IMR-90 (cell line): Measurements from ENCODE around the gene KLC4. TPM values are rescaled to one million over a fixed set of nuclear protein-coding genes. Genes with fewer than 3 reads are reported as not detected.
"Not testable (repeated sequence)": the region's sequence is repeated elsewhere in the genome, so short reads cannot be mapped to it uniquely, and the experiment has no call there.

Experiments used
- ATAC-seq: fragments of 200-7000 bp; cut with Tn5 transposase; 2 replicates; pipeline ENCODE4 v1.9.1; 2020; ENCODE audit warnings: low read depth, mild to moderate bottlenecking, moderate library complexity
- BruUV-seq: library from RNA; stranded (reverse); fragments of 400-500 nt; replicated peaks from 2 replicates; lab custom pipeline; 2021; lab: Mats Ljungman, UMichigan
- CTCF ChIA-PET: fragments of 300-600 bp; formaldehyde crosslinking; extraction: SDS; loops from one replicate; lab custom pipeline; 2021; ENCODE audit warnings: antibody characterized with exemption; lab: Yijun Ruan, JAX
- POLR2A ChIA-PET: fragments of 300-600 bp; sonication (Branson Sonifier 250); formaldehyde crosslinking; loops from one replicate; lab custom pipeline; 2022; ENCODE audit warnings: antibody characterized with exemption; ENCODE audit not compliant: unreplicated experiment; lab: Charles Lee
- DNase-seq: peaks from one replicate; pipeline ENCODE4 v3.0.0; 2013
- H2AFZ ChIP-seq: replicated peaks from 2 replicates; pipeline ENCODE3; 2013; ENCODE audit warnings: low read length, mild to moderate bottlenecking; ENCODE audit not compliant: poor library complexity
- H2AK5ac ChIP-seq: 2 replicates; pipeline ENCODE4 v1.6.1; 2013; ENCODE audit warnings: low read depth, low read length, inconsistent platforms
- H2AK9ac ChIP-seq: replicated peaks from 2 replicates; pipeline ENCODE3; 2013; ENCODE audit warnings: mild to moderate bottlenecking, low read depth, low read length, moderate library complexity; ENCODE audit not compliant: poor library complexity
- H2BK120ac ChIP-seq: 2 replicates; pipeline ENCODE4 v1.6.1; 2013; ENCODE audit warnings: low read depth, low read length, inconsistent platforms
- H2BK15ac ChIP-seq: 3 replicates; pipeline ENCODE4 v1.6.1; 2013; ENCODE audit warnings: low read depth, low read length, inconsistent platforms
- H2BK20ac ChIP-seq: 2 replicates; pipeline ENCODE4 v1.6.1; 2013; ENCODE audit warnings: low read depth, mild to moderate bottlenecking, inconsistent platforms, low read length, moderate library complexity
- H2BK5ac ChIP-seq: 2 replicates; pipeline ENCODE4 v1.6.1; 2013; ENCODE audit warnings: mild to moderate bottlenecking, low read depth, low read length, inconsistent platforms; ENCODE audit not compliant: poor library complexity, severe bottlenecking
- H3K14ac ChIP-seq: replicated peaks from 2 replicates; pipeline ENCODE4 v1.6.1; 2013; ENCODE audit warnings: low read depth, low read length, inconsistent platforms
- H3K18ac ChIP-seq: 2 replicates; pipeline ENCODE4 v1.6.1; 2013; ENCODE audit warnings: low read depth, low read length, control low read depth
- H3K23ac ChIP-seq: 2 replicates; pipeline ENCODE4 v1.6.1; 2013; ENCODE audit warnings: low read depth, low read length, inconsistent platforms
- H3K27ac ChIP-seq: 2 replicates; pipeline ENCODE4 v1.5.1; 2013; ENCODE audit warnings: mild to moderate bottlenecking, control low read depth, low read length; ENCODE audit not compliant: insufficient read depth
- H3K27me3 ChIP-seq: 2 replicates; pipeline ENCODE4 v1.6.1; 2013; ENCODE audit warnings: low read length; ENCODE audit not compliant: control insufficient read depth, insufficient read depth
- H3K36me3 ChIP-seq: 2 replicates; pipeline ENCODE4 v1.6.1; 2013; ENCODE audit warnings: low read length, mixed read lengths; ENCODE audit not compliant: control insufficient read depth, insufficient read depth
- H3K4ac ChIP-seq: 2 replicates; pipeline ENCODE4 v1.6.1; 2013; ENCODE audit warnings: low read depth, low read length, inconsistent platforms
- H3K4me1 ChIP-seq: 2 replicates; pipeline ENCODE4 v1.6.1; 2013; ENCODE audit warnings: low read length, mixed read lengths; ENCODE audit not compliant: control insufficient read depth, insufficient read depth
- H3K4me2 ChIP-seq: 2 replicates; pipeline ENCODE4 v1.6.1; 2013; ENCODE audit warnings: low read depth, mild to moderate bottlenecking, control low read depth, low read length, moderate library complexity
- H3K4me3 ChIP-seq: 2 replicates; pipeline ENCODE4 v1.5.1; 2013; ENCODE audit warnings: low read depth, mild to moderate bottlenecking, control low read depth, low read length, moderate library complexity; ENCODE audit not compliant: insufficient read depth
- H3K56ac ChIP-seq: 2 replicates; pipeline ENCODE4 v1.6.1; 2013; ENCODE audit warnings: low read length, inconsistent platforms; ENCODE audit not compliant: insufficient read depth; ENCODE audit errors: extremely low read depth
- H3K79me1 ChIP-seq, 2 experiments: 2 replicates each; pipeline ENCODE4 v1.6.1; 2013; ENCODE audit warnings: low read length in 2 of 2, inconsistent platforms in 1 of 2, low read depth in 1 of 2
- H3K9ac ChIP-seq: 2 replicates; pipeline ENCODE4 v1.6.1; 2013; ENCODE audit warnings: low read depth, low read length, control low read depth
- H3K9me1 ChIP-seq: 2 replicates; pipeline ENCODE4 v1.6.1; 2013; ENCODE audit warnings: low read length, inconsistent platforms; ENCODE audit not compliant: insufficient read depth
- H3K9me3 ChIP-seq: 2 replicates; pipeline ENCODE4 v1.6.1; 2013; ENCODE audit warnings: low read length; ENCODE audit not compliant: control insufficient read depth, insufficient read depth
- H4K20me1 ChIP-seq: 2 replicates; pipeline ENCODE4 v1.6.1; 2013; ENCODE audit warnings: low read length, inconsistent platforms; ENCODE audit not compliant: insufficient read depth
- H4K5ac ChIP-seq: 2 replicates; pipeline ENCODE4 v1.6.1; 2013; ENCODE audit warnings: mild to moderate bottlenecking, low read depth, low read length, control low read depth
- H4K8ac ChIP-seq, 2 experiments: 2 replicates each; pipeline ENCODE4 v1.6.1; 2013; ENCODE audit warnings: low read depth in 2 of 2, low read length in 2 of 2, control low read depth in 1 of 2, inconsistent platforms in 1 of 2
- H4K91ac ChIP-seq: 2 replicates; pipeline ENCODE4 v1.6.1; 2013; ENCODE audit warnings: low read depth, low read length, inconsistent platforms; ENCODE audit not compliant: insufficient read depth
- RAD21 ChIP-seq: IDR thresholded peaks from 2 replicates; pipeline ENCODE4 v1.6.1; 2012; ENCODE audit warnings: low read length, improper control_type of control experiment
- WGBS, 2 experiments: methylation state at CpG; one replicate each; pipeline versions ENCODE4 v1.1.5 to v1.1.7; 2013; ENCODE audit warnings: missing lambda C conversion rate in 2 of 2; ENCODE audit not compliant: insufficient read length in 1 of 2; ENCODE audit errors: extremely low coverage in 2 of 2; 5-methylcytosine and 5-hydroxymethylcytosine counted together
- dilution Hi-C: fragments of 300-500 bp; cut with HindIII; formaldehyde crosslinking; loops from one replicate; pipeline ENCODE4 v1.14.3; 2018; ENCODE audit warnings: low sequenced_read_pairs; ENCODE audit not compliant: unreplicated experiment
- in situ Hi-C: fragments of 300-500 bp; cut with MboI; formaldehyde crosslinking; loops from 3 replicates; pipeline ENCODE4 v1.14.3; 2019; ENCODE audit warnings: low sequenced_read_pairs, inconsistent platforms, mixed read lengths
- intact Hi-C: fragments of 100-400 bp; cut with micrococcal nuclease; formaldehyde crosslinking; loops from 2 replicates; pipeline ENCODE4 v1.10.0; 2022
- polyA plus RNA-seq, 3 experiments: library from polyadenylated mRNA; depleted of rRNA; stranded (reverse); fragments of >200 nt; gene quantifications; 2 replicates each; pipeline ENCODE4 v1.2.3, GENCODE V29; 2012; ENCODE audit warnings: low replicate concordance in 1 of 3
- total RNA-seq: library from RNA; depleted of rRNA; stranded (reverse); fragments of >200 nt; gene quantifications from 2 replicates; pipeline ENCODE4 v1.2.3, GENCODE V29; 2012

KLC4 gene
- total and polyA plus RNA-seq, 2 of the 4 experiments (the other 2 are of a cell fraction) = 10.9 to 13.0 TPM

DNA sequence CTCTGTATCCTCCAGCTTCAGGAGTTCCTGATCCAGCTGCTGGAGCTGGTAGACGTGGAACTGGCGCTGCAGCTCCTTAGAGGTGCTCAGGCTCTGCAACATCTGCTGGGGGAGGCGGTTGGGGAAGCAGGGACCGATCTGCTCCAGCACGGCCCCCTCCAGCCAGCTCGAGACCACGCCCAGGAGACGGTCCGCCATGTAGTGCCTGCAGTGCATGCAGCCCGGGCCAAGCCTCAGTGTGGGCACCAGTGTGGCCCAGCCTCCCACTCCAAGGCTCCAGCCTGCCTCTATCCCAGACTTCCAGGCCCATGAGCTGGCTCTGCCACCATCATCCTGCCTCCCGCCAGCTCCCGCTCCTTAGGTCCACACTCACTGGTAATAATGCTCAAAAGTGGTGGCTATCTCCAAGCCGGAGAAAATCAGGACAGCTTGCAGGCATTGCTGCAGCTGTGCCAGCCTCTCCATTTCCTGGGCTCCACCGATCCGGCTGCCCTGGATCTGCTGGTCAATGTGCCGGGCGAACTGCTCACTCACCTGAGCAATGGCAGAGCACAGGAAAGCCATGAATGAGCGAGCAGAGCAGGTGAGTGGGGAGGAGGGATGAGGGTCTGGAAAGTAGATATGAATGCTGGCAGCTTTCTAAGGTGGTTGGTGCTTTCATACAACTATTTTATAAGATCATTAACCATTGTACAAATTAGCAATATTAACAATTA is 18.7 kb upstream of the KLC4 start (continued):
- TF ChIP-seq RAD21 = no peak

DNA sequence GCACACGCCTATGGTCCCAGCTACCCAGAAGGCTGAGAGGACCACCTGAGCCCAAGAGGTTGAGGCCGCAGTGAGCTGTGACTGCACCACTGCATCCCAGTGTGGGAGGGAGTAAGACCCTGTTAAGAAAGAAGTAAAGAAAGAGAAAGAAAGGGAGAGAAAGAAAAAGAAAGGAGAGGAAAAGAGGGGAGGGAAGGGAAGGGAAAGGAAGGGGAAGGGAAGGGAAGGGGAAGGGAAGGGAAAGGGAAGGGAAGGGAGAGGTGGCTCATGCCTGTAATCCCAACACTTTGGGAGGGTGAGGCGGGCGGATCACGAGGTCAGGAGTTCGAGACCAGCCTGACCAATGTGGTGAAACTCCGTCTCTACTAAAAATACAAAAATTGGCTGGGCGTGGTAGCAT is 18.0 kb upstream of the KLC4 start:
- H4K91ac ChIP-seq, H2AK9ac ChIP-seq, H3K4me2 ChIP-seq, BruUV-seq, H2AFZ ChIP-seq, H3K9me3 ChIP-seq, DNase-seq, H2BK15ac ChIP-seq, H3K4me1 ChIP-seq, H4K5ac ChIP-seq, H2BK120ac ChIP-seq, ATAC-seq, H4K20me1 ChIP-seq, H3K18ac ChIP-seq, H3K4me3 ChIP-seq, H2BK20ac ChIP-seq, H4K8ac ChIP-seq, dilution Hi-C loops, H3K27ac ChIP-seq, H3K9ac ChIP-seq, H3K14ac ChIP-seq, H3K4ac ChIP-seq, H2AK5ac ChIP-seq, in situ Hi-C loops, intact Hi-C loops, H3K23ac ChIP-seq, H2BK5ac ChIP-seq, H3K27me3 ChIP-seq, H3K9me1 ChIP-seq, H3K56ac ChIP-seq: not testable (repeated sequence)
- ChIA-PET POLR2A (interaction anchor here (0.6 kb wide), 1 partner anchor 357 kb away, joined by 18 read pairs; no protein-coding TSS in a partner anchor), CTCF (interaction anchor here (0.6 kb wide), 1 partner anchor 9 kb away, joined by 3 read pairs; no protein-coding TSS in a partner anchor)
- Histone ChIP-seq H3K36me3 (peaks cover 74% of the 10 kb centered on the region), H3K79me1 (peaks cover 3 to 12% of the 10 kb centered on the region in 2 experiments; a peak in 1 of 4 replicates)
- 70% methylated on average over 2 of the region's 8 CpGs; no CpG with 5 or more reads in 1 of the 2 experiments for WGBS, 2 experiments
